HEK293T (cell line): Measurements from ENCODE around the gene VAV2.

Experiments
- BHLHE40 ChIP-seq: fragments of 450-650 bp; IDR thresholded peaks from 2 replicates; pipeline ENCODE4 v1.6.1; 2016; ENCODE audit warnings: mild to moderate bottlenecking, moderate library complexity, borderline replicate concordance
- ELF4 ChIP-seq: fragments of 450-650 bp; IDR thresholded peaks from 2 replicates; pipeline ENCODE4 v1.6.1; 2017; ENCODE audit warnings: antibody characterized with exemption
- FOXA1 ChIP-seq: fragments of 450-650 bp; IDR thresholded peaks from 2 replicates; pipeline ENCODE4 v1.6.1; 2016; ENCODE audit warnings: mild to moderate bottlenecking
- FOXK2 ChIP-seq: fragments of 450-650 bp; IDR thresholded peaks from 2 replicates; pipeline ENCODE4 v1.6.1; 2016; ENCODE audit warnings: mild to moderate bottlenecking
- FOXM1 ChIP-seq: fragments of 450-650 bp; IDR thresholded peaks from 2 replicates; pipeline ENCODE4 v1.6.1; 2017; ENCODE audit warnings: mild to moderate bottlenecking, borderline replicate concordance
- HDGF ChIP-seq: fragments of 450-650 bp; IDR thresholded peaks from 2 replicates; pipeline ENCODE4 v1.6.1; 2017; ENCODE audit warnings: antibody characterized with exemption, borderline replicate concordance
- NFRKB ChIP-seq: fragments of 450-650 bp; IDR thresholded peaks from 2 replicates; pipeline ENCODE4 v1.6.1; 2016; ENCODE audit warnings: mild to moderate bottlenecking, moderate library complexity
- SP1 ChIP-seq: fragments of 450-650 bp; IDR thresholded peaks from 2 replicates; pipeline ENCODE4 v1.6.1; 2017
- SUZ12 ChIP-seq: fragments of 450-650 bp; IDR thresholded peaks from 2 replicates; pipeline ENCODE4 v1.6.1; 2016; ENCODE audit warnings: mild to moderate bottlenecking
- TARDBP ChIP-seq: fragments of 450-650 bp; IDR thresholded peaks from 2 replicates; pipeline ENCODE4 v1.6.1; 2016
- TF ChIP-seq, protein P1 (sequence below): fragments of 450-650 bp; IDR thresholded peaks from 2 replicates; pipeline ENCODE4 v1.6.1; 2016

DNA sequence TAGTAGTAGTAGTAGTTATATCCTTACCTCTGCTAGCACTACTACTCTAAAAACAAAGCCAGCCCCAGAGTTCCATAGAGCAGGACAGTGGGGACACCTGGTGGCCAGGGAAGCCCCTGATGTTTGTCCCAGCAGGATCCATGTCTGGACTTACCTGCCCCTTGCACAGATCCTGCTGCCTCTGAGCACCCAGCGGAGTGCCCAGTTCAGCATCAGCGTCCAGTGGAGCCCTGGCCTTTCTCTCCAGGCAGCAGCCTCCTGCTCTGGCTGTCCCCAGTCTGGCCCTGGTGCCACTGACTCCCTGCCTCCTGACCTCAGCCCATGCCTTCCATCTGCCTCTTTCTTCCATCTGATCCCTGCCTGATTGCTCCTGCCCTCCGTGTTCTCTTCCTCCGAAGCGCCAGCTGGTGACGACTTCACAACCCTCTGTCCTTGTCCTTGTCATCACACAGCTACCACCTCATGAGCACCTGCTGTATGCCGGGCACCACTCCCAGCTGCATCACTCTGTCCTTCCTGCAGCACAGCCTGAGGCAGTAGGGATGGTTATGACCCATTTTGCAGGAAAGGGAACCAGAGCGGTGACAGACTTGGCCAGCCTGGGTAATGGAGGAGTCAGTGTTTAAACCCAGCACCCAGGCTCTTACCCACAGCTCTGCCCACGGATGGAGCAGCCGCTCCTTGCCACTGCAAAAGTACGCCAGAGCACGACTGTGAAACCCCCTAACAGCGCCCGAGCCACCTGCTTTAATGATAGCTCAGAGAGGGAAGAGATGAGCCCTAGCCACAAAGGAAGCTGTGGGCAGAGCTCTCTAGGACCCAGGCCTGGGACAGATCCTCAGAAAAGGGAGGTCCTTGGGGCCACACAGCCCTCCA is 265.5 kb downstream of the VAV2 start:
- TF ChIP-seq ELF4 (no peak), FOXA1 (no peak), TARDBP (no peak), SUZ12 (no peak), SP1 (no peak), FOXK2 (no peak), FOXM1 (no peak), HDGF (no peak), NFRKB (no peak), BHLHE40 (no peak)
- TF ChIP-seq, protein P1, sequence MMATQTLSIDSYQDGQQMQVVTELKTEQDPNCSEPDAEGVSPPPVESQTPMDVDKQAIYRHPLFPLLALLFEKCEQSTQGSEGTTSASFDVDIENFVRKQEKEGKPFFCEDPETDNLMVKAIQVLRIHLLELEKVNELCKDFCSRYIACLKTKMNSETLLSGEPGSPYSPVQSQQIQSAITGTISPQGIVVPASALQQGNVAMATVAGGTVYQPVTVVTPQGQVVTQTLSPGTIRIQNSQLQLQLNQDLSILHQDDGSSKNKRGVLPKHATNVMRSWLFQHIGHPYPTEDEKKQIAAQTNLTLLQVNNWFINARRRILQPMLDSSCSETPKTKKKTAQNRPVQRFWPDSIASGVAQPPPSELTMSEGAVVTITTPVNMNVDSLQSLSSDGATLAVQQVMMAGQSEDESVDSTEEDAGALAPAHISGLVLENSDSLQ, result no peak
